ENCODE data around the gene UQCRC2. TPM values are rescaled to one million over a fixed set of nuclear protein-coding genes. Genes with fewer than 3 reads are reported as not detected.

The UQCRC2 gene
- total RNA-seq, 1 donor from 2014 or later, result 252 TPM

DNA sequence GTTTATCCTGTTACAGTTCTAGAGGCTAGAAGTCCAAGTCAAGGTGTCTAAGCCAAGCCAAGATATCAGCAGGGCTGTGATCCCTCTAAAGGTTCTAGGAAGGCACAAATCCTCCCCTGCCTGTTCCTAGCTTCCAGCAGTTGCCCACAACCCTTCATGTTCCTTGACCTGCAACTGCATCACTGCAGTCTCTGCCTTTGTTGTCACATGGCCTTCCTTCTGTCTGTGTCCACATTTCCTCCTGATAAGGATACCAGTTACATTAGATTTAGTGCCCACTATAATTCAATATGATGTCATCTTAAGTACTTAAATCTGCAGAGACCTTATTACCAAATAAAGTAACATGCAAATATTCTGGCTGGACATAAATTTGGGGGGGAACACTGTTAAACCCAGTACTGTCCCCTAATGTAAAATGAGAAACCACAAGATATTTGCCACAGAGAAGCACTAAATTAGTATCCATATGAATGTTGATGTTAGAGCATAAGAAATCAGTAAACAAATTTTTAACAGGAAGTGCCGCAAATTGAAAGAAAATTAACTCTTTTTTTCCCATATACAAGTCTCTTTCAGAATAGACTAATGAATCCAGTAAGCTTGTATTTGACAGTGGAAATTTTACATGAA is 4.7 kb downstream of the UQCRC2 start:
- H3K4me3 ChIP-seq (ENCODE audit: low read depth, low read length), result no peak overlapping the region
- TF ChIP-seq, protein P1, sequence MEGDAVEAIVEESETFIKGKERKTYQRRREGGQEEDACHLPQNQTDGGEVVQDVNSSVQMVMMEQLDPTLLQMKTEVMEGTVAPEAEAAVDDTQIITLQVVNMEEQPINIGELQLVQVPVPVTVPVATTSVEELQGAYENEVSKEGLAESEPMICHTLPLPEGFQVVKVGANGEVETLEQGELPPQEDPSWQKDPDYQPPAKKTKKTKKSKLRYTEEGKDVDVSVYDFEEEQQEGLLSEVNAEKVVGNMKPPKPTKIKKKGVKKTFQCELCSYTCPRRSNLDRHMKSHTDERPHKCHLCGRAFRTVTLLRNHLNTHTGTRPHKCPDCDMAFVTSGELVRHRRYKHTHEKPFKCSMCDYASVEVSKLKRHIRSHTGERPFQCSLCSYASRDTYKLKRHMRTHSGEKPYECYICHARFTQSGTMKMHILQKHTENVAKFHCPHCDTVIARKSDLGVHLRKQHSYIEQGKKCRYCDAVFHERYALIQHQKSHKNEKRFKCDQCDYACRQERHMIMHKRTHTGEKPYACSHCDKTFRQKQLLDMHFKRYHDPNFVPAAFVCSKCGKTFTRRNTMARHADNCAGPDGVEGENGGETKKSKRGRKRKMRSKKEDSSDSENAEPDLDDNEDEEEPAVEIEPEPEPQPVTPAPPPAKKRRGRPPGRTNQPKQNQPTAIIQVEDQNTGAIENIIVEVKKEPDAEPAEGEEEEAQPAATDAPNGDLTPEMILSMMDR (IDR thresholded peaks at IDR 0.05; ENCODE audit: insufficient read depth, low read length, severe bottlenecking), result no peak
- H3K27me3 ChIP-seq (ENCODE audit: control insufficient read depth, insufficient read depth, low read length), result no peaks in the 10 kb centered on the region
- DNase-seq (ENCODE audit: low read depth), result no peak
- no peak for FAIRE-seq
- peaks cover 9% of the 10 kb centered on the region for H3K36me3 ChIP-seq (ENCODE audit: control insufficient read depth, insufficient read depth, low read length)

DNA sequence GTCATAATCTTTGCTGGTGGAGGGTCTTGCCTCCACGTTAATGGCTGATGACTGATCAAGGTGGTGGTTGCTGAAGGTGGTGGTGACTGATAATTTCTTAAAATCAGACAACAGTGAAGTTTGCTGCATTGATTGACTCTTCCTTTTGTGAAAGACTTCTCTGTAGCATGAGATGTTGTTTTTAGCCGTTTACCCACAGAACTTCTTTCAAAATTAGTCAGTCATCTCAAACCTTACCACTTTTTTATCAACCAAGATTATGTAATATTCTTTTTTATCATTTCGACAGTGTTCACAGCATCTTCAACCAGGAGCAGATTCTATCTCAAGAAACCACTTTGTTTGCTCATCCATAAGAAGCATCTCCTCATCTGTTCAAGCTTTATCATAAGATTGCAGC is 5.9 kb downstream of the UQCRC2 start:
- FAIRE-seq (no peak), DNase-seq (ENCODE audit: low read depth) (no peak)
- Histone ChIP-seq H3K36me3 (ENCODE audit: control insufficient read depth, insufficient read depth, low read length) (peaks cover 10% of the 10 kb centered on the region), H3K27me3 (ENCODE audit: control insufficient read depth, insufficient read depth, low read length) (no peaks in the 10 kb centered on the region), H3K4me3 (ENCODE audit: low read depth, low read length) (no peak overlapping the region)
- TF ChIP-seq, protein P1 (IDR thresholded peaks at IDR 0.05; ENCODE audit: insufficient read depth, low read length, severe bottlenecking), result no peak

- Histone ChIP-seq H3K27me3 (ENCODE audit: control insufficient read depth, insufficient read depth, low read length) (no peaks in the 10 kb centered on the region), H3K36me3 (ENCODE audit: control insufficient read depth, insufficient read depth, low read length) (peaks cover 17% of the 10 kb centered on the region), H3K4me3 (ENCODE audit: low read depth, low read length) (no peak overlapping the region)
- no peak for DNase-seq (ENCODE audit: low read depth)
- FAIRE-seq, result no peak
- TF ChIP-seq, protein P1 (IDR thresholded peaks at IDR 0.05; ENCODE audit: insufficient read depth, low read length, severe bottlenecking), result no peak
Measured at GRCh38 chr16:21962475-21962874, 9.3 kb downstream of the UQCRC2 start.

GRCh38 chr16:21963887-21964286 is 10.7 kb downstream of the UQCRC2 start:
- H3K4me3 ChIP-seq (ENCODE audit: low read depth, low read length), result no peak overlapping the region
- peaks cover 17% of the 10 kb centered on the region for H3K36me3 ChIP-seq (ENCODE audit: control insufficient read depth, insufficient read depth, low read length)
- TF ChIP-seq, protein P1 (IDR thresholded peaks at IDR 0.05; ENCODE audit: insufficient read depth, low read length, severe bottlenecking), result no peak
- DNase-seq (ENCODE audit: low read depth) (no peak), FAIRE-seq (no peak)
- no peaks in the 10 kb centered on the region for H3K27me3 ChIP-seq (ENCODE audit: control insufficient read depth, insufficient read depth, low read length)

DNA sequence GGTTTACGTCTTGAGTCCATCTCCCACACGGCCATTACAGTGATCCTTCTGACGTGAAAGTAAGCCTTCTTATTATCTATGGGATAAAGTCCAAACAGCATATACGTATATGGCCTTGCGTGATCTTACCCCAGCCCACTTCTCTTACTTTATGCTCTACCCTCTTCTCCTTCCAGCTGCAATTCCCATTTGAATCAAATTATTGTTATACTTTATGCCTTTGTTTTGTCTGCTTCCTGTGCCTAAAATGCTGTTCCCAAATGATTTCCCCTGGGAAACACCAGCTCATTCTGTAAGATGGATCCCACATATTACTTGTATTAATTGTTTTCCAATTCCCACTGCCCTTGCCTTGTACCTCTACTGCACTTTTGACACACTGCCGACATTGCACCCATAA is 11.2 kb downstream of the UQCRC2 start:
- DNase-seq (ENCODE audit: low read depth) (no peak), FAIRE-seq (no peak)
- TF ChIP-seq, protein P1 (IDR thresholded peaks at IDR 0.05; ENCODE audit: insufficient read depth, low read length, severe bottlenecking), result no peak
- Histone ChIP-seq H3K4me3 (ENCODE audit: low read depth, low read length) (no peak overlapping the region), H3K27me3 (ENCODE audit: control insufficient read depth, insufficient read depth, low read length) (no peaks in the 10 kb centered on the region), H3K36me3 (ENCODE audit: control insufficient read depth, insufficient read depth, low read length) (peaks cover 14% of the 10 kb centered on the region)

DNA sequence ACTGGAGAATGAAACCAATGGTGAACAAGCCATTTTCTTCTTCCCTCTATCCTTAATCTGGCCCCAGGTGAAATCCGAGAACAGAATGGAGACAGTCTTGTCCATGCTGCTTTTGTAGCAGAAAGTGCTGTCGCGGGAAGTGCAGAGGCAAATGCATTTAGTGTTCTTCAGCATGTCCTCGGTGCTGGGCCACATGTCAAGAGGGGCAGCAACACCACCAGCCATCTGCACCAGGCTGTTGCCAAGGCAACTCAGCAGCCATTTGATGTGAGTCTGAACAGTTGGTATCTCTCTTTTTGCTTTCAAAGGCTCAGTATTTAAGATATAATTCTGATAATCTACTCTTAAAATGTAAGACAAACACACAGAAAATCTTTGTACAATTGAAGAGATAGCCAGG is 18.7 kb downstream of the UQCRC2 start:
- no peak overlapping the region for H3K4me3 ChIP-seq (ENCODE audit: low read depth, low read length)
- FAIRE-seq (no peak), DNase-seq (ENCODE audit: low read depth) (no peak)
- peaks cover 19% of the 10 kb centered on the region for H3K36me3 ChIP-seq (ENCODE audit: control insufficient read depth, insufficient read depth, low read length)
- no peaks in the 10 kb centered on the region for H3K27me3 ChIP-seq (ENCODE audit: control insufficient read depth, insufficient read depth, low read length)
- TF ChIP-seq, protein P1 (IDR thresholded peaks at IDR 0.05; ENCODE audit: insufficient read depth, low read length, severe bottlenecking), result no peak
